22Rv1 (cell line): ENCODE measurements around the gene ATP1A2.

Experiments
- CTCF ChIP-seq: fragments of 450-650 bp; IDR thresholded peaks from 2 replicates; pipeline ENCODE4 v1.5.1; 2017; ENCODE audit warnings: mild to moderate bottlenecking
- ZFX ChIP-seq: fragments of 450-650 bp; IDR thresholded peaks from 2 replicates; pipeline ENCODE4 v1.6.1; 2017; ENCODE audit warnings: antibody characterized with exemption, borderline replicate concordance

DNA sequence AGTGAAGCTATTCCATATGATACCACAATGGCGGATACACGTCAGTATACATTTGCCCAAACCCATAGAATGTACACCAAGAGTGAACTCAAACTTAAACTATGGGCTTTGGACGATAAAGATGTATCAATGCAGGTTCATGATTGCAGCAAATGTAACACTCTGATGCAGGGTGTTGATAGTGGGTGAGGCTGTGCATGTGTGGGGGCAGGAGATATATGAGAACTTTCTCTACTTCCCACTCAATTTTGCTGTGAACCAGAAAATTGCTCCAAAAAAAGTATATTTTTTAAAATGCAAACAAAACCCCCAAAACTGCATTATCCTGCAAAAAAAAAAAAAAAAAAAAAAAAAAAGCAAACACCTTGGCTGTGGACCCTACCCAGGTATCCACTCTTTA, 3.4 kb downstream of the ATP1A2 start:
- TF ChIP-seq CTCF, result no peak
- no peak for TF ChIP-seq ZFX
